ENCODE measurements around the gene MAP3K14.

DNA sequence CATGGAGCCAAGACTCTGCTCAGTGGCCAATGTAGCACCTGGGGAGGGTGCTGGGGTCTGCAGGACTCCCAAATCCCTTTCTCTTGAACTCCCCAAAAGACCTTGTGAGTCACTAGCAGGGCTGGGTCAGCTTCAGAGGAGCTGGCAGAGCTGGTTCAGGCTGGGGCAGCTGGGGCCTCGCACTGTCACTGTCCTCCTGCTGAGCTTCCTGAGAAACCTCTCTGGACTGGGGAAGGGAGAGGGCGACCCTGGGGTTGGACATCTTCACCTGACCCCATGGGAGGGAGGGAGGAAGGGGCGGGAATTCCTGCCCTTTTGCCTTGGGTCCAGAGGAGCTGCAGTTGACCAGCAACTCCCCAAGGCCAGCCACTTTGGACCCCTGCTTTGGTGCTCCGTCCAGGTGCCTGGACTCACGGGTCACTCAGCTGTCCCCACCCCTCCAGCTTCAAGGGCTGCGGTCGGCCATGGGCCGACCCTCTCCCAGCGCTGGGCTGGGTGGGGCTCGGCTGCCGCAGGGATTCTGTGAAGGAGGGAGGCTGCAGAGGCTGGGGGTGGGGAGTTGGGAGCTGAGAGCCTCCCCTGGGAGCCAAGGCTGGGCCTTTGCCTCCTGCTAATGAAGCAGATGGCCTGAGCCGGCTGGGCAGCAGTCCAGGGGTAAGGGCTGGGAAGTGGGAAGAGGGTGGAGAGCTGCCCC is 85.9 kb downstream of the MAP3K14 start:
- TF ChIP-seq, protein P1, sequence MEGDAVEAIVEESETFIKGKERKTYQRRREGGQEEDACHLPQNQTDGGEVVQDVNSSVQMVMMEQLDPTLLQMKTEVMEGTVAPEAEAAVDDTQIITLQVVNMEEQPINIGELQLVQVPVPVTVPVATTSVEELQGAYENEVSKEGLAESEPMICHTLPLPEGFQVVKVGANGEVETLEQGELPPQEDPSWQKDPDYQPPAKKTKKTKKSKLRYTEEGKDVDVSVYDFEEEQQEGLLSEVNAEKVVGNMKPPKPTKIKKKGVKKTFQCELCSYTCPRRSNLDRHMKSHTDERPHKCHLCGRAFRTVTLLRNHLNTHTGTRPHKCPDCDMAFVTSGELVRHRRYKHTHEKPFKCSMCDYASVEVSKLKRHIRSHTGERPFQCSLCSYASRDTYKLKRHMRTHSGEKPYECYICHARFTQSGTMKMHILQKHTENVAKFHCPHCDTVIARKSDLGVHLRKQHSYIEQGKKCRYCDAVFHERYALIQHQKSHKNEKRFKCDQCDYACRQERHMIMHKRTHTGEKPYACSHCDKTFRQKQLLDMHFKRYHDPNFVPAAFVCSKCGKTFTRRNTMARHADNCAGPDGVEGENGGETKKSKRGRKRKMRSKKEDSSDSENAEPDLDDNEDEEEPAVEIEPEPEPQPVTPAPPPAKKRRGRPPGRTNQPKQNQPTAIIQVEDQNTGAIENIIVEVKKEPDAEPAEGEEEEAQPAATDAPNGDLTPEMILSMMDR (IDR thresholded peaks at IDR 0.05), result no peak
- TF ChIP-seq POLR2A (IDR thresholded peaks at IDR 0.05), result no peak

Data from Peyer's patch (tissue), 4 donors.